HG03064 (cell line): ENCODE measurements around the gene PRXL2B.

ENCODE experiments used
- ATAC-seq: cut with Tn5 transposase; IDR thresholded peaks from one replicate; pipeline ENCODE4 v1.9.1; 2021; ENCODE audit warnings: low read depth; ENCODE audit not compliant: unreplicated experiment

Gene PRXL2B

GRCh38 chr1:2632561-2633361 lies 46.2 kb downstream of the PRXL2B start, which contains the start of gene MMEL1:
Gene MMEL1, minus strand, starts transcription at chr1:2633016. Its CDS starts 3,532 bp downstream, at chr1:2629484.
- no peak for ATAC-seq

DNA sequence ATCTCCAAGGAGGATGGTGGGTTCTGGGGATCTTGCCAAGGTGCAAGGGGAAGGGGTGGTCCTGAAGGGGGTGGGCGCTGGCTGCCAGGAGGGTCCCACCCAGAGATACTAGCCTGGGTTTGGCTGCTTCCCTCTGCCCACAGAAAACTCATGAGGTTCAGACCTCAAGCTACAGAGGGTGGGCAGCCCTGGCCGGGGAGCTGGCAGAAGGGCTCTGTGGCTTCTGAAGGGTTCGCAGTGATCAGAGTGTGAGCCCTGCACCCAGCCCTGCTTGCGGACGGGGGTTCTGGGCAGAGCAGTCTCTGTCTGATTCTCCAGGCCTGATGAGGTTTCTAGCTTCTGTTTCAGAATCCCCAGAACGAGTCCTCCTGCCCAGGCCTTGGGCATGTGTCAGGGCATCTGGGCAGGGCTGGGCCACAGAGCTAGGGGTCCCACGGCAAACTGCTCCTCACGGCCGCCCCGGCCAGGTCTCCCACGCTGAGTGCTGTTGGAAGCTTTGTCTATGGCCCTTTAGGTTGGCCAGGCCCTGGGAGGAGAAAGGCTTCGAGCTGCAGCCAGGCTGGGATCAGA lies 46.9 kb downstream of the PRXL2B start:
- no peak for ATAC-seq

GRCh38 chr1:2633936-2634491 lies 47.4 kb downstream of the PRXL2B start:
- ATAC-seq, result no peak

DNA sequence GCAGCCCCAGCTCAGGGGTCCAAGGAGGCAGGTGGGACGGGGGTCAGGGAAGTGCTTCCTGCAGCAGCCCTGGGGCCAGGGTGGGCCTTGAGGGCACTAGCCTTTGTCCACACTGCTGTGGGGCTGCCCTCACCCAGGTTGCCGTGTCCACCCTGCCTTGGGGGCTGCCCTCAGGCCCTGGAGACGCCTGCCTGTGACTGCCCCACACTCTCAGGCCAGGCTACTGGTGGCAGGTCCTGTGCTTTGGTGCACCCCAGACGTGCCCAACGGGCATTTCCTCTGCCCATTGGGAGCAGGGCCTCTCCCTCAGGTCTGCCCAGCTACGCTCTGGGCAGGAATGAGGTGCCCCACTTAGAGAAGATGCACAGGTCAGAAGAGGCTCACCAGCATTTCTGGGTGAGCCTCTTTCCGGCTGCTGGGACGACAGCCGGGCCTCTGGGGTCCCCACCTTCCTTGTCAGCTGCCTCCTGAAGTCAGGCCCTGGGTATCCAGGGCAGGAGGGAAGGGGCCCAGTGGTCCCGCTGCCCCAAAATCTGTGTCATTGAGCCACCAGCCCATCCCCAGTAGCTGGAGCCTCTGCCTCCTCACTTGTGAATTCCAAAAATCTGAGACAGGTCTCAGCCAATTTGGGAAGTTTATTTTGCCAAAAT lies 48.9 kb downstream of the PRXL2B start:
- no peak for ATAC-seq

- no peak for ATAC-seq
Measured at GRCh38 chr1:2636733-2637132, 50.2 kb downstream of the PRXL2B start.

DNA sequence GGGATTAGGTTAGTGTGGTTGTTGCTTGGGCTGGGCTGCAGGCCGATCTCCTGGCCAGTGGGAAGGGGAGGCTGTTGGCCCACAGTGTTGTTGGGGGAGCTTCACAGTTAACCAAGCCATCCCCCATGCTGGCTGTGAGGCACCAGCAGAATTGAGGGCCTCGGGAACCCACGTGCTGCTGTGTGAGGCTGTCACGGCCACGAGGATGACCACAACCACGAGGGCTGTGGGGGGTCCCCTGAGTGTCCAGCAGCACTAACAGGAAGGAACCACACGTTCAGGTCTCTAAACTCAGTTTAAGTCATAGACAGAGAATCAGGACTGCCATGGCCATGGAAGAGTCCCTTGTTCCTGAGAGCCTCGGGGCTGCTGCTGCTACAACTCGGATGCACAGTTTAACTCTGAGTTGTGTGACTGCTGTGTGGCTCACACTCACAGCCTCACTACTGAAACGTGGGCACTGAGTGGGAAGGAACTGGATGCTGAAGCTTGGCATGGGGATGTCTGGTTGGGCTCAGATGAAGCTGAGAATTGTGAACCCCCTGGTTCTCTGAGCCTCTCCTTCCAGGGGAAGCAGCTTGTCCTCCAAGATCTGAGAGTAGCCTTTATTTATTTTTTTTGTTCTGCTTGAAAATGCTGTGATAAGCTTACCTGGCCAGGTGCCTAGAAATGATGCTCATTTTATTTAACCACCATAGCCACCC lies 51.0 kb downstream of the PRXL2B start:
- no peak for ATAC-seq

DNA sequence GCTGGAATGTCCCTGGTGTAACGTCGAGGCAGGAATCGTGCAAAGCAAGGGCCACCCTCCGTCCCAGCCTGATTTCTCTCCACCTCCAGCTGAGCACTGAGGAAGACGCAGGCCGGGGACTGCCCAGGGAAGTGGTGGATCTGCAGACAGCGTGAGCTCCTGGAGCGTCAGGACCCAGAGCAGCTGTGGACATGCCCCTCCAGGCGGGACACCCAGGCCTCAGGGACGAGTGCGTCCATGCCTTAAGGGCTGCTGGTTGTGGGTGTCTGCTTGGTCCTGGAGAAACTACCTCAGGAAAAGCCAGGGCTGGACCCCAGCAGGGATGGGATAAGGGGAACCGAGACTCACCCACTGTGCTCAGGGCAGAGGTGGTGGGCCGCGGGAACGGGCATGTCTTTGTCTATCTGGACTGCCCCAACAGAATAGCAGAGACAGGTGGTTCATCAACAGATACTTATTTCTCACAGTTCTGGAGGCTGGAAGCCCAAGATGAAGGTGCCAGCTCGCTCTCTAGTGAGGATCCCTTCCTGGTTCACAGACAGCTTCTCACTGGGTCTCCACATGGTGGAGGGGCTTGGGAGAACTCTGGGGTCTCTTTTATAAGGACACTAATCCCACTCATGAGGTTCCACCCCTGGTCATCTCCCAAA lies 52.0 kb downstream of the PRXL2B start:
- no peak for ATAC-seq

- no peak for ATAC-seq
Measured at GRCh38 chr1:2639203-2639602, 52.6 kb downstream of the PRXL2B start.

DNA sequence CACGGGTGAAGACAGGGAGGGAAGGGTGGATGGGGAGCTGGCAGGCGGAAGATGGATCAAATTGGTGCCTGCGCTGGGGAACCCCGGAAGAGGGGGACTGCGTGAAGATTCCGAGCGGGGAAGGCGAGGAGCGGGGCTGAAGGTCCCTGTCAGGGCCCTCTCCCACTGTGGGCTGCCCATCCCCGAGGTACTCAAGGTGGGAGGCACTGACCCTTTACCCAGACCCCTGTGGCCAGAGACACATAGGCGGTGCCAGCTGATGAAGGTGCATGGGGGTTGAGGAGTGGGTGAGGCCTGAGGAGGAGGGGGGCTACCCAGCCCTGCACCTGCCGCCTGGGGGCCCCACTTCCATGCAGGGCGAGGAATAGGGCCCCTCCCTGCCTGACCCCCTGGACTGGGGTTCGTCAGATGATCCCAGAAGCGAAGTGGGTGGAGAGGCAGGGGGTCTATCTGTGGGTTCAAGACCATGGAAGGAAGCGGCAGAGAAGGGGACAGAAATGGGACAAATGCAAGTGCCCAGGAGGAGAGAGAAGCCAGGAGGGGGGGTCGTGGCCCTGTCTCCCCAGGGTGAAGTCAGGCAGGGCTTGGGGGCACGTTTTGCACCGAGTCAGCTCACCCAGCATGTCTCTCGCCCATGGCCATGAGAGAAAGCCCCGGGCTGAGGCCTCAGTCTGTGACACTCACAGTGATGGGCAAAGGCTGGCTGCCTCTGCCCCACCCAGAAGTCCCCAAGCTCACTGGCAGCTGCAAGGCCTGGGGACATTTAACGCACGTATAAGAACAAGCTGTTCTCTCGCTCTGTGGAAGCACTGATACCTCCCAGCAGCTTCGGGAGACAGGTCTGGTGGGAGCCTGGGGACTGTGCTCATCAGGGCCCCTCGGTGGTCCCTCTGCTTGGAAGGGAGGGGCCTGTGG lies 53.3 kb downstream of the PRXL2B start:
- ATAC-seq, result no peak

DNA sequence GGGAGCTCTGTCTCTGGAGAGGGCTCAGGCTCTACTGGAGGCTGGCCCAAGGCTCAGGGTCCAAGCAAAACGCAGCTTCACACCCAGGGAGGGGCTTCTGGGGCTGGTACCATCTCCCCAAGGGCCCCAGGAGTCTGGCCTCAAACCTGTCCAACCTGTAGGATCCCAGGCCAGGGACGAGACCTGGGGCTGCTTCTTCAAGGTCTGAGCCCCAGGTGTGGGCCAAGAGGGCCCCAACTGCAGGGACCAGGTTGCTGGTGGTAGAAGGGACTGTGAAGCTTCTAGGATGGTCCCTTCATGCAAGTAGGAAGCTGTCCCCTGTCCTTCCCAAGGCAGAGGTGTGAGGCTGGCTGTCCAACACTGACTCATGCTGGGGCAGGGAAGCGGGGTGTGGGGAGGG lies 54.0 kb downstream of the PRXL2B start:
- no peak for ATAC-seq
